Hepatocyte (in vitro differentiated cells): ENCODE results near the gene POMGNT2.

ENCODE experiments used
- CTCF ChIP-seq: fragments of 200-600 bp; sonication (generic); IDR thresholded peaks from 2 replicates; pipeline ENCODE4 v1.5.1; 2016; ENCODE audit warnings: antibody characterized with exemption, mild to moderate bottlenecking; ENCODE audit not compliant: poor library complexity
- EZH2 ChIP-seq: fragments of 200-600 bp; sonication (generic); IDR thresholded peaks from 2 replicates; pipeline ENCODE4 v1.6.1; 2016; ENCODE audit warnings: antibody characterized with exemption, mild to moderate bottlenecking, borderline replicate concordance
- EZH2phosphoT487 ChIP-seq: fragments of 200-600 bp; sonication (generic); IDR thresholded peaks from one replicate; pipeline ENCODE4 v1.6.1; 2018; ENCODE audit warnings: antibody characterized with exemption, mild to moderate bottlenecking, low read depth, moderate library complexity; ENCODE audit not compliant: unreplicated experiment, severe bottlenecking

GRCh38 chr3:43035801-43036365, 70.0 kb downstream of the POMGNT2 start:
- TF ChIP-seq CTCF = no peak
- TF ChIP-seq EZH2 = no peak
- TF ChIP-seq EZH2phosphoT487 = no peak
